IMR-90 (cell line): ENCODE results near the gene APCDD1. TPM values are rescaled to one million over a fixed set of nuclear protein-coding genes. Genes with fewer than 3 reads are reported as not detected.

Experiments
- ATAC-seq: fragments of 200-7000 bp; cut with Tn5 transposase; 2 replicates; pipeline ENCODE4 v1.9.1; 2020; ENCODE audit warnings: low read depth, mild to moderate bottlenecking, moderate library complexity
- BruUV-seq: library from RNA; stranded (reverse); fragments of 400-500 nt; replicated peaks from 2 replicates; lab custom pipeline; 2021; lab: Mats Ljungman, UMichigan
- CTCF ChIA-PET: fragments of 300-600 bp; formaldehyde crosslinking; extraction: SDS; loops from one replicate; lab custom pipeline; 2021; ENCODE audit warnings: antibody characterized with exemption; lab: Yijun Ruan, JAX
- POLR2A ChIA-PET: fragments of 300-600 bp; sonication (Branson Sonifier 250); formaldehyde crosslinking; loops from one replicate; lab custom pipeline; 2022; ENCODE audit warnings: antibody characterized with exemption; ENCODE audit not compliant: unreplicated experiment; lab: Charles Lee
- DNase-seq: peaks from one replicate; pipeline ENCODE4 v3.0.0; 2013
- H2AFZ ChIP-seq: replicated peaks from 2 replicates; pipeline ENCODE3; 2013; ENCODE audit warnings: low read length, mild to moderate bottlenecking; ENCODE audit not compliant: poor library complexity
- H2AK5ac ChIP-seq: 2 replicates; pipeline ENCODE4 v1.6.1; 2013; ENCODE audit warnings: low read depth, low read length, inconsistent platforms
- H2AK9ac ChIP-seq: replicated peaks from 2 replicates; pipeline ENCODE3; 2013; ENCODE audit warnings: mild to moderate bottlenecking, low read depth, low read length, moderate library complexity; ENCODE audit not compliant: poor library complexity
- H2BK120ac ChIP-seq: 2 replicates; pipeline ENCODE4 v1.6.1; 2013; ENCODE audit warnings: low read depth, low read length, inconsistent platforms
- H2BK15ac ChIP-seq: 3 replicates; pipeline ENCODE4 v1.6.1; 2013; ENCODE audit warnings: low read depth, low read length, inconsistent platforms
- H2BK20ac ChIP-seq: 2 replicates; pipeline ENCODE4 v1.6.1; 2013; ENCODE audit warnings: low read depth, mild to moderate bottlenecking, inconsistent platforms, low read length, moderate library complexity
- H2BK5ac ChIP-seq: 2 replicates; pipeline ENCODE4 v1.6.1; 2013; ENCODE audit warnings: mild to moderate bottlenecking, low read depth, low read length, inconsistent platforms; ENCODE audit not compliant: poor library complexity, severe bottlenecking
- H3K14ac ChIP-seq: replicated peaks from 2 replicates; pipeline ENCODE4 v1.6.1; 2013; ENCODE audit warnings: low read depth, low read length, inconsistent platforms
- H3K18ac ChIP-seq: 2 replicates; pipeline ENCODE4 v1.6.1; 2013; ENCODE audit warnings: low read depth, low read length, control low read depth
- H3K23ac ChIP-seq: 2 replicates; pipeline ENCODE4 v1.6.1; 2013; ENCODE audit warnings: low read depth, low read length, inconsistent platforms
- H3K27ac ChIP-seq: 2 replicates; pipeline ENCODE4 v1.5.1; 2013; ENCODE audit warnings: mild to moderate bottlenecking, control low read depth, low read length; ENCODE audit not compliant: insufficient read depth
- H3K27me3 ChIP-seq: 2 replicates; pipeline ENCODE4 v1.6.1; 2013; ENCODE audit warnings: low read length; ENCODE audit not compliant: control insufficient read depth, insufficient read depth
- H3K36me3 ChIP-seq: 2 replicates; pipeline ENCODE4 v1.6.1; 2013; ENCODE audit warnings: low read length, mixed read lengths; ENCODE audit not compliant: control insufficient read depth, insufficient read depth
- H3K4ac ChIP-seq: 2 replicates; pipeline ENCODE4 v1.6.1; 2013; ENCODE audit warnings: low read depth, low read length, inconsistent platforms
- H3K4me1 ChIP-seq: 2 replicates; pipeline ENCODE4 v1.6.1; 2013; ENCODE audit warnings: low read length, mixed read lengths; ENCODE audit not compliant: control insufficient read depth, insufficient read depth
- H3K4me2 ChIP-seq: 2 replicates; pipeline ENCODE4 v1.6.1; 2013; ENCODE audit warnings: low read depth, mild to moderate bottlenecking, control low read depth, low read length, moderate library complexity
- H3K4me3 ChIP-seq: 2 replicates; pipeline ENCODE4 v1.5.1; 2013; ENCODE audit warnings: low read depth, mild to moderate bottlenecking, control low read depth, low read length, moderate library complexity; ENCODE audit not compliant: insufficient read depth
- H3K56ac ChIP-seq: 2 replicates; pipeline ENCODE4 v1.6.1; 2013; ENCODE audit warnings: low read length, inconsistent platforms; ENCODE audit not compliant: insufficient read depth; ENCODE audit errors: extremely low read depth
- H3K79me1 ChIP-seq, 2 experiments: 2 replicates each; pipeline ENCODE4 v1.6.1; 2013; ENCODE audit warnings: low read length in 2 of 2, inconsistent platforms in 1 of 2, low read depth in 1 of 2
- H3K9ac ChIP-seq: 2 replicates; pipeline ENCODE4 v1.6.1; 2013; ENCODE audit warnings: low read depth, low read length, control low read depth
- H3K9me1 ChIP-seq: 2 replicates; pipeline ENCODE4 v1.6.1; 2013; ENCODE audit warnings: low read length, inconsistent platforms; ENCODE audit not compliant: insufficient read depth
- H3K9me3 ChIP-seq: 2 replicates; pipeline ENCODE4 v1.6.1; 2013; ENCODE audit warnings: low read length; ENCODE audit not compliant: control insufficient read depth, insufficient read depth
- H4K20me1 ChIP-seq: 2 replicates; pipeline ENCODE4 v1.6.1; 2013; ENCODE audit warnings: low read length, inconsistent platforms; ENCODE audit not compliant: insufficient read depth
- H4K5ac ChIP-seq: 2 replicates; pipeline ENCODE4 v1.6.1; 2013; ENCODE audit warnings: mild to moderate bottlenecking, low read depth, low read length, control low read depth
- H4K8ac ChIP-seq, 2 experiments: 2 replicates each; pipeline ENCODE4 v1.6.1; 2013; ENCODE audit warnings: low read depth in 2 of 2, low read length in 2 of 2, control low read depth in 1 of 2, inconsistent platforms in 1 of 2
- H4K91ac ChIP-seq: 2 replicates; pipeline ENCODE4 v1.6.1; 2013; ENCODE audit warnings: low read depth, low read length, inconsistent platforms; ENCODE audit not compliant: insufficient read depth
- BHLHE40 ChIP-seq: fragments of 150-350 bp; IDR thresholded peaks from 2 replicates; pipeline ENCODE4 v1.6.1; 2016; ENCODE audit warnings: mild to moderate bottlenecking, low read depth, low read length
- FOS ChIP-seq: fragments of 150-350 bp; IDR thresholded peaks from 2 replicates; pipeline ENCODE4 v1.6.1; 2016; ENCODE audit warnings: low read depth, low read length
- MAFK ChIP-seq: IDR thresholded peaks from 2 replicates; pipeline ENCODE4 v1.6.1; 2012; ENCODE audit warnings: low read depth, low read length, improper control_type of control experiment
- MAZ ChIP-seq: IDR thresholded peaks from 2 replicates; pipeline ENCODE4 v1.6.1; 2012; ENCODE audit warnings: low read depth, mild to moderate bottlenecking, low read length, improper control_type of control experiment, moderate library complexity, borderline replicate concordance
- NFE2L2 ChIP-seq: fragments of 150-350 bp; IDR thresholded peaks from 2 replicates; pipeline ENCODE4 v1.6.1; 2016; ENCODE audit warnings: low read depth, mild to moderate bottlenecking, low read length
- POLR2A ChIP-seq: IDR thresholded peaks from 2 replicates; pipeline ENCODE4 v1.6.1; 2012; ENCODE audit warnings: mild to moderate bottlenecking, low read depth, low read length
- RAD21 ChIP-seq: IDR thresholded peaks from 2 replicates; pipeline ENCODE4 v1.6.1; 2012; ENCODE audit warnings: low read length, improper control_type of control experiment
- RFX5 ChIP-seq: IDR thresholded peaks from 2 replicates; pipeline ENCODE4 v1.8.0; 2012; ENCODE audit warnings: low read depth, mild to moderate bottlenecking, low read length, moderate library complexity
- SMC3 ChIP-seq: fragments of 150-350 bp; IDR thresholded peaks from 2 replicates; pipeline ENCODE4 v1.6.1; 2016; ENCODE audit warnings: low read depth, mild to moderate bottlenecking, antibody characterized with exemption, low read length, moderate library complexity
- WGBS, 2 experiments: methylation state at CpG; one replicate each; pipeline versions ENCODE4 v1.1.5 to v1.1.7; 2013; ENCODE audit warnings: missing lambda C conversion rate in 2 of 2; ENCODE audit not compliant: insufficient read length in 1 of 2; ENCODE audit errors: extremely low coverage in 2 of 2; 5-methylcytosine and 5-hydroxymethylcytosine counted together
- dilution Hi-C: fragments of 300-500 bp; cut with HindIII; formaldehyde crosslinking; loops from one replicate; pipeline ENCODE4 v1.14.3; 2018; ENCODE audit warnings: low sequenced_read_pairs; ENCODE audit not compliant: unreplicated experiment
- in situ Hi-C: fragments of 300-500 bp; cut with MboI; formaldehyde crosslinking; loops from 3 replicates; pipeline ENCODE4 v1.14.3; 2019; ENCODE audit warnings: low sequenced_read_pairs, inconsistent platforms, mixed read lengths
- intact Hi-C: fragments of 100-400 bp; cut with micrococcal nuclease; formaldehyde crosslinking; loops from 2 replicates; pipeline ENCODE4 v1.10.0; 2022
- polyA plus RNA-seq, 3 experiments: library from polyadenylated mRNA; depleted of rRNA; stranded (reverse); fragments of >200 nt; gene quantifications; 2 replicates each; pipeline ENCODE4 v1.2.3, GENCODE V29; 2012; ENCODE audit warnings: low replicate concordance in 1 of 3
- total RNA-seq: library from RNA; depleted of rRNA; stranded (reverse); fragments of >200 nt; gene quantifications from 2 replicates; pipeline ENCODE4 v1.2.3, GENCODE V29; 2012
- TF ChIP-seq, protein P1 (sequence below): conservative IDR thresholded peaks from 2 replicates; pipeline ENCODE4 v1.5.1; 2012; ENCODE audit warnings: mild to moderate bottlenecking, low read depth, low read length, improper control_type of control experiment

The APCDD1 gene
- total and polyA plus RNA-seq, 2 of the 4 experiments (the other 2 are of a cell fraction) = 1.1 to 2.2 TPM

DNA sequence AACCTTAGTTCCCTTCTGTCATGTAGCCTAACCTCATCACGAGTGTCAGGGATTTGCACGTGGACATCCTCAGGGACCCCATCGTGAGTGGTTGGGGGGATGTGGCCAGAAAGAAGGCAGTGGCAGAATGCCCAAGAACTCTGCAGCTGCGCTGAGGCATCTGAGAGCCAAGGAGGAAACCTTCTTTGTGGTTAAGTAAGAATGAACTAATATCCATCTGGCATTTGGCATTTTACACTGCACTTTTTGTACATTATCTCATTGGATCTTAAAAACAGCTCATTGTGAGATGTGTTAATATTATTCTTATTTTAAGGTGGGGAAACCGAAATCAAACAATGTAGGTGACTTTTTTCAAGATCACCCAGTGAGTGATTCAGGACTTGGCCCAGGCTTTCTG is 32.6 kb upstream of the APCDD1 start:
- Histone ChIP-seq H3K4me1 (peaks cover 14% of the 10 kb centered on the region), H3K9me3 (peaks cover 4% of the 10 kb centered on the region; the same call in 1 of the 2 replicates), H3K27ac (no peak overlapping the region), H2AFZ (no peak overlapping the region), H4K91ac (no peak overlapping the region), H4K20me1 (0 out of 2 replicates have a peak, but pooled peaks cover 6% of the 10 kb centered on the region), H3K9ac (no peak overlapping the region), H2AK5ac (peak overlapping the region; percentile 79; the same call in 1 of the 2 replicates), H3K14ac (no peak overlapping the region), H2BK5ac (no peak overlapping the region), H3K4me2 (no peak overlapping the region), H3K27me3 (peaks cover 21% of the 10 kb centered on the region), H2BK120ac (no peak overlapping the region), H3K18ac (no peak overlapping the region), H3K4ac (peak overlapping the region; percentile 50), H2BK20ac (no peak overlapping the region), H3K9me1 (peaks cover 5% of the 10 kb centered on the region), H3K56ac (no peak overlapping the region), H3K4me3 (no peak overlapping the region), H4K8ac (no peak overlapping the region), H2AK9ac (no peak overlapping the region), H3K23ac (no peak overlapping the region), H4K5ac (no peak overlapping the region), H3K79me1 (no peaks in the 10 kb centered on the region), H2BK15ac (no peak overlapping the region), H3K36me3 (no peaks in the 10 kb centered on the region)
- in situ Hi-C loops = no loop called here
- POLR2A ChIA-PET = no interaction called here
- ATAC-seq = no peak; the same call in 1 of the 2 replicates
- dilution Hi-C loops = no loop called here
- no TSS peak for BruUV-seq
- CTCF ChIA-PET = no interaction called here
- DNase-seq = peak; percentile 69
- no CpG with 5 or more reads among the region's 5 CpGs for WGBS, 2 experiments
- intact Hi-C loops = no loop called here
- TF ChIP-seq RFX5 (no peak), SMC3 (no peak), MAFK (no peak), POLR2A (no peak), BHLHE40 (no peak), FOS (no peak), MAZ (no peak), RAD21 (no peak), NFE2L2 (no peak)
- TF ChIP-seq, protein P1, sequence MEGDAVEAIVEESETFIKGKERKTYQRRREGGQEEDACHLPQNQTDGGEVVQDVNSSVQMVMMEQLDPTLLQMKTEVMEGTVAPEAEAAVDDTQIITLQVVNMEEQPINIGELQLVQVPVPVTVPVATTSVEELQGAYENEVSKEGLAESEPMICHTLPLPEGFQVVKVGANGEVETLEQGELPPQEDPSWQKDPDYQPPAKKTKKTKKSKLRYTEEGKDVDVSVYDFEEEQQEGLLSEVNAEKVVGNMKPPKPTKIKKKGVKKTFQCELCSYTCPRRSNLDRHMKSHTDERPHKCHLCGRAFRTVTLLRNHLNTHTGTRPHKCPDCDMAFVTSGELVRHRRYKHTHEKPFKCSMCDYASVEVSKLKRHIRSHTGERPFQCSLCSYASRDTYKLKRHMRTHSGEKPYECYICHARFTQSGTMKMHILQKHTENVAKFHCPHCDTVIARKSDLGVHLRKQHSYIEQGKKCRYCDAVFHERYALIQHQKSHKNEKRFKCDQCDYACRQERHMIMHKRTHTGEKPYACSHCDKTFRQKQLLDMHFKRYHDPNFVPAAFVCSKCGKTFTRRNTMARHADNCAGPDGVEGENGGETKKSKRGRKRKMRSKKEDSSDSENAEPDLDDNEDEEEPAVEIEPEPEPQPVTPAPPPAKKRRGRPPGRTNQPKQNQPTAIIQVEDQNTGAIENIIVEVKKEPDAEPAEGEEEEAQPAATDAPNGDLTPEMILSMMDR = no peak
